OCI-LY3 (cell line): ENCODE measurements around the gene EDDM3A.
"Not testable (repeated sequence)": the region's sequence is repeated elsewhere in the genome, so short reads cannot be mapped to it uniquely, and the experiment has no call there.

Experiments
- EZH2phosphoT487 ChIP-seq: fragments of 200-600 bp; shearing (Covaris generic); IDR thresholded peaks from 2 replicates; pipeline ENCODE4 v1.6.1; 2018; ENCODE audit warnings: antibody characterized with exemption, mixed run types, low read depth
- TF ChIP-seq, protein P1 (sequence below): fragments of 200-600, 300-600 bp; sonication (generic); IDR thresholded peaks from 2 replicates; pipeline ENCODE4 v1.5.1; 2014; ENCODE audit warnings: antibody characterized with exemption, low read length, low read depth

GRCh38 chr14:20700965-20701364 lies 44.7 kb upstream of the EDDM3A start:
- TF ChIP-seq, protein P1, sequence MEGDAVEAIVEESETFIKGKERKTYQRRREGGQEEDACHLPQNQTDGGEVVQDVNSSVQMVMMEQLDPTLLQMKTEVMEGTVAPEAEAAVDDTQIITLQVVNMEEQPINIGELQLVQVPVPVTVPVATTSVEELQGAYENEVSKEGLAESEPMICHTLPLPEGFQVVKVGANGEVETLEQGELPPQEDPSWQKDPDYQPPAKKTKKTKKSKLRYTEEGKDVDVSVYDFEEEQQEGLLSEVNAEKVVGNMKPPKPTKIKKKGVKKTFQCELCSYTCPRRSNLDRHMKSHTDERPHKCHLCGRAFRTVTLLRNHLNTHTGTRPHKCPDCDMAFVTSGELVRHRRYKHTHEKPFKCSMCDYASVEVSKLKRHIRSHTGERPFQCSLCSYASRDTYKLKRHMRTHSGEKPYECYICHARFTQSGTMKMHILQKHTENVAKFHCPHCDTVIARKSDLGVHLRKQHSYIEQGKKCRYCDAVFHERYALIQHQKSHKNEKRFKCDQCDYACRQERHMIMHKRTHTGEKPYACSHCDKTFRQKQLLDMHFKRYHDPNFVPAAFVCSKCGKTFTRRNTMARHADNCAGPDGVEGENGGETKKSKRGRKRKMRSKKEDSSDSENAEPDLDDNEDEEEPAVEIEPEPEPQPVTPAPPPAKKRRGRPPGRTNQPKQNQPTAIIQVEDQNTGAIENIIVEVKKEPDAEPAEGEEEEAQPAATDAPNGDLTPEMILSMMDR = not testable (repeated sequence)
- not testable (repeated sequence) for TF ChIP-seq EZH2phosphoT487
